Thyroid gland (tissue), 4 donors: Measurements from ENCODE around the gene APOBR. TPM values are rescaled to one million over a fixed set of nuclear protein-coding genes. Genes with fewer than 3 reads are reported as not detected.

Source experiments
- DNase-seq, 2 donors: peaks; one replicate each; pipeline ENCODE4 v3.0.0-alpha.2; 2019
- H3K27ac ChIP-seq, 3 donors: fragments of 200-600 bp; sonication (generic); 1 replicate in 2 of 3; 2 replicates in 1 of 3; pipeline ENCODE4 v1.5.1; 2016 to 2019; ENCODE audit warnings: mild to moderate bottlenecking in 1 of 3, moderate library complexity in 1 of 3
- H3K27me3 ChIP-seq: fragments of 200-600 bp; sonication (generic); one replicate; pipeline ENCODE4 v1.5.1; 2019
- H3K36me3 ChIP-seq, 2 donors: fragments of 200-600 bp; sonication (generic); one replicate each; pipeline ENCODE4 v1.5.1; 2016 to 2019
- H3K4me1 ChIP-seq, 2 donors: fragments of 200-600 bp; sonication (generic); one replicate each; pipeline ENCODE4 v1.5.1; 2017 to 2019
- H3K4me3 ChIP-seq, 3 donors: fragments of 200-600 bp; sonication (generic); replicated peaks in 1 of 3; 1 replicate in 2 of 3; 2 replicates in 1 of 3; pipeline ENCODE4 v1.5.1; 2016; ENCODE audit warnings: mild to moderate bottlenecking in 1 of 3
- H3K9me3 ChIP-seq: fragments of 200-600 bp; sonication (generic); one replicate; pipeline ENCODE4 v1.5.1; 2017
- CTCF ChIP-seq, 6 experiments: fragments of 200-600 bp in 3 of 6; fragments of 450-650 bp in 3 of 6; sonication (generic) in 3 of 6; IDR thresholded peaks; one replicate each; pipeline ENCODE4 v1.5.1; 2016 to 2019; ENCODE audit warnings: antibody characterized with exemption in 6 of 6, mild to moderate bottlenecking in 2 of 6, inconsistent platforms in 1 of 6, moderate library complexity in 1 of 6
- POLR2A ChIP-seq, 2 donors: fragments of 450-650 bp; IDR thresholded peaks; one replicate each; pipeline ENCODE4 v1.6.1; 2017; ENCODE audit warnings: antibody characterized with exemption in 2 of 2, mild to moderate bottlenecking in 2 of 2, moderate library complexity in 1 of 2
- WGBS, 2 donors: methylation state at CpG; one replicate each; pipeline ENCODE4 v1.1.5; 2017; 5-methylcytosine and 5-hydroxymethylcytosine counted together
- intact Hi-C: fragments of 100-400 bp; cut with DNase I; formaldehyde crosslinking; loops from one replicate; pipeline ENCODE4 v1.15.1; 2023
- total RNA-seq, 4 donors: library from RNA; depleted of rRNA; stranded (reverse); fragments of >200 nt; gene quantifications; one replicate each; pipeline ENCODE4 v1.2.3, GENCODE V29; 2016

APOBR gene
- total RNA-seq, 4 donors from 2014 or later, result 0.42 to 1.1 (median 0.78) TPM

- Histone ChIP-seq H3K4me3 (no peak overlapping the region), H3K9me3 (no peaks in the 10 kb centered on the region), H3K4me1 (peaks cover 17 to 29% of the 10 kb centered on the region in 2 donors), H3K27me3 (no peaks in the 10 kb centered on the region), H3K36me3 (no peaks in the 10 kb centered on the region), H3K27ac (no peak overlapping the region)
- intact Hi-C loops, result no loop called here
- TF ChIP-seq CTCF (IDR thresholded peaks at IDR 0.05), result no peak
- TF ChIP-seq POLR2A (IDR thresholded peaks at IDR 0.05), result no peak
- WGBS, 2 donors, result 87 to 91% methylated on average over 17 to 19 of the region's 19 CpGs
- no peak for DNase-seq
These were observed 7.1 kb downstream of the APOBR start for GRCh38 chr16:28501258-28502232.

- no peaks in the 10 kb centered on the region for H3K9me3 ChIP-seq
- H3K4me1 ChIP-seq, result peaks cover 17 to 33% of the 10 kb centered on the region in 2 donors
- no peak for DNase-seq
- H3K36me3 ChIP-seq, result no peaks in the 10 kb centered on the region
- intact Hi-C loops, result no loop called here
- TF ChIP-seq CTCF (IDR thresholded peaks at IDR 0.05) (no peak), POLR2A (IDR thresholded peaks at IDR 0.05) (no peak)
- WGBS, 2 donors, result 87 to 88% methylated on average over 2 of the region's 2 CpGs
- H3K4me3 ChIP-seq, result no peak overlapping the region
- H3K27ac ChIP-seq, result no peak overlapping the region
- no peaks in the 10 kb centered on the region for H3K27me3 ChIP-seq
These were observed 7.8 kb downstream of the APOBR start for GRCh38 chr16:28502290-28502689.

GRCh38 chr16:28503470-28504259, 9.2 kb downstream of the APOBR start:
- Histone ChIP-seq H3K36me3 (no peaks in the 10 kb centered on the region), H3K27me3 (no peaks in the 10 kb centered on the region), H3K27ac (peak overlapping the region; percentile 78 to 91 (median 80)), H3K4me3 (no peak overlapping the region), H3K9me3 (no peaks in the 10 kb centered on the region), H3K4me1 (peaks cover 22 to 44% of the 10 kb centered on the region in 2 donors)
- TF ChIP-seq CTCF (IDR thresholded peaks at IDR 0.05) (no peak), POLR2A (IDR thresholded peaks at IDR 0.05) (no peak)
- intact Hi-C loops, result no loop called here
- no peak for DNase-seq
- 88 to 98% methylated on average over 9 to 13 of the region's 15 CpGs for WGBS, 2 donors

GRCh38 chr16:28504707-28505404, 10.4 kb downstream of the APOBR start:
- WGBS, 2 donors, result 40 to 62% methylated on average over 6 to 8 of the region's 8 CpGs
- intact Hi-C loops, result no loop called here
- Histone ChIP-seq H3K27me3 (no peaks in the 10 kb centered on the region), H3K27ac (peak overlapping the region; percentile 78 to 91 (median 80)), H3K36me3 (no peaks in the 10 kb centered on the region), H3K4me3 (no peak overlapping the region), H3K9me3 (no peaks in the 10 kb centered on the region), H3K4me1 (peaks cover 22 to 44% of the 10 kb centered on the region in 2 donors)
- TF ChIP-seq CTCF (IDR thresholded peaks at IDR 0.05), result no peak
- peak in 1 of 2 donors; percentile 28 for TF ChIP-seq POLR2A (IDR thresholded peaks at IDR 0.05)
- DNase-seq, result peak; percentile 97 to 98
